ENCODE results near the gene ZNF420.
"Not testable (repeated sequence)": the region's sequence is repeated elsewhere in the genome, so short reads cannot be mapped to it uniquely, and the experiment has no call there.

ZNF420 gene

DNA sequence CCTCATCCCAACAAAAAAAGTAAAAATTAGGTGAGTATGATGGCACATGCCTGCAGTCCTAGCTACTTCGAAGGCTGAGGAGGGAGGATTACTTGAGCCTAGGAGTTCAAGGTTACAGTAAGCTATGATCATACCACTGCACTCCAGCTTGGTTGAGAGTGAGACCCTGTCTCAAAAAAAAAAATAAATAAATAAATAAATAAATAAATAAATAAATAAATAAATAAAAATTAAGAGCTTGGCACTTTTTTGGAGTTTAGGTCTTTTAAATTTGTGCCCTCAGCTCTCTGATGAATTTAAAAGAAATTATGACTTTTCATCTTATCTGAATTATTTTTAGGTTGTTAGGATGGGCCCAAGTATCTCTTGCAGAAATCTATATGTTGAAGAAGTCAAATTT lies 8.9 kb downstream of the ZNF420 start:
- Histone ChIP-seq H3K4me1 (ENCODE audit: low read length) (no peaks in the 10 kb centered on the region), H3K27ac (ENCODE audit: low read length) (no peak overlapping the region), H3K4me3 (ENCODE audit: low read length) (no peak overlapping the region), H3K4me2 (ENCODE audit: low read length) (no peak overlapping the region), H3K9me3 (ENCODE audit: insufficient read depth, low read length) (peaks cover 52% of the 10 kb centered on the region), H3K27me3 (ENCODE audit: low read depth, low read length) (no peaks in the 10 kb centered on the region), H3K36me3 (replicated peaks; ENCODE audit: low read depth, low read length) (peaks cover 72% of the 10 kb centered on the region), H2AFZ (ENCODE audit: low read depth, low read length) (no peak overlapping the region), H3K9ac (ENCODE audit: low read length) (no peak overlapping the region), H4K20me1 (ENCODE audit: insufficient read depth, low read length) (no peaks in the 10 kb centered on the region), H3K79me2 (ENCODE audit: low read length) (peaks cover 34% of the 10 kb centered on the region)
- TF ChIP-seq EZH2phosphoT487 (IDR thresholded peaks at IDR 0.05; ENCODE audit: low read depth): no peak

DNA sequence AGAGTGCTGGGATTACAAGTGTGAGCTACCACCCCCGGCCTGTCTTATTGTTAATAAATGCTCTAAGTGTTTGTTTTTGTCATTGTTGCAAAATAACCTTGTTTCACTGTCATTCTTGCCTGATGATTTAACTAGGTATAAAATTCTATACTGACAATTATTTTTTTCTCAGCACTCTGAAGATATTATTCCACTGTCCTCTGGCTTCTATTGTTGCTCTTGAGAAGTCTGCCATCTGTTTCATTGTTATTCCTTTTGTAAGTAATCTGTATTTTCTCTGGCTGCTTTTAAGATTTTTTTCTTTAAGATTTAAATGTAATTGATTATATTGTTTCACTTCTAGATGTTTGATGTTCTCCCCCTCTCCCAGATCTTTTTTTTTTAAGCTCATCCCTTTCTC lies 17.6 kb downstream of the ZNF420 start:
- Histone ChIP-seq H4K20me1 (ENCODE audit: insufficient read depth, low read length) (no peaks in the 10 kb centered on the region), H3K27ac (ENCODE audit: low read length) (no peak overlapping the region), H3K4me1 (ENCODE audit: low read length) (no peaks in the 10 kb centered on the region), H3K4me3 (ENCODE audit: low read length) (no peak overlapping the region), H3K9me3 (ENCODE audit: insufficient read depth, low read length) (peaks cover 8% of the 10 kb centered on the region), H3K9ac (ENCODE audit: low read length) (no peak overlapping the region), H3K79me2 (ENCODE audit: low read length) (no peaks in the 10 kb centered on the region), H3K27me3 (ENCODE audit: low read depth, low read length) (no peaks in the 10 kb centered on the region), H3K4me2 (ENCODE audit: low read length) (no peak overlapping the region), H3K36me3 (replicated peaks; ENCODE audit: low read depth, low read length) (peaks cover 85% of the 10 kb centered on the region), H2AFZ (ENCODE audit: low read depth, low read length) (no peak overlapping the region)
- no peak for TF ChIP-seq EZH2phosphoT487 (IDR thresholded peaks at IDR 0.05; ENCODE audit: low read depth)
- TF ChIP-seq, protein P1, sequence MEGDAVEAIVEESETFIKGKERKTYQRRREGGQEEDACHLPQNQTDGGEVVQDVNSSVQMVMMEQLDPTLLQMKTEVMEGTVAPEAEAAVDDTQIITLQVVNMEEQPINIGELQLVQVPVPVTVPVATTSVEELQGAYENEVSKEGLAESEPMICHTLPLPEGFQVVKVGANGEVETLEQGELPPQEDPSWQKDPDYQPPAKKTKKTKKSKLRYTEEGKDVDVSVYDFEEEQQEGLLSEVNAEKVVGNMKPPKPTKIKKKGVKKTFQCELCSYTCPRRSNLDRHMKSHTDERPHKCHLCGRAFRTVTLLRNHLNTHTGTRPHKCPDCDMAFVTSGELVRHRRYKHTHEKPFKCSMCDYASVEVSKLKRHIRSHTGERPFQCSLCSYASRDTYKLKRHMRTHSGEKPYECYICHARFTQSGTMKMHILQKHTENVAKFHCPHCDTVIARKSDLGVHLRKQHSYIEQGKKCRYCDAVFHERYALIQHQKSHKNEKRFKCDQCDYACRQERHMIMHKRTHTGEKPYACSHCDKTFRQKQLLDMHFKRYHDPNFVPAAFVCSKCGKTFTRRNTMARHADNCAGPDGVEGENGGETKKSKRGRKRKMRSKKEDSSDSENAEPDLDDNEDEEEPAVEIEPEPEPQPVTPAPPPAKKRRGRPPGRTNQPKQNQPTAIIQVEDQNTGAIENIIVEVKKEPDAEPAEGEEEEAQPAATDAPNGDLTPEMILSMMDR (IDR thresholded peaks at IDR 0.05; ENCODE audit: low read depth, low read length): no peak

DNA sequence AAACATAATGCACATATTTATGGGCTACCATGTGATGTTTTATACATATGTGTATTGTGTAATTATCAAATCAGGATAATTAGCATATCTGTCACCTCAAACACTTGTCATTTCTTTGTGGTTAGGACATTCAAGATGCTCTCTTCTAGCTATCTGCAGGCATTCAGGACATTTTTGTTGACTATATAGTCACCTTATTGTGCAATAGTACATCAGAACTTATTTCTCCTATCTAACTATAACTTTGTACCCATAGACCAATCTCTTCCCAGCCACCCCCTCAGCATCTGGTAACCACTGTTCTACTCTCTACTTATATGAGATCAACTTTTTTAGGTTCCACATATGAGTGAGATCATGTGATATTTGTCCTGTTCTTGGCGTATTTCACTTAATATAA lies 20.3 kb downstream of the ZNF420 start:
- no peaks in the 10 kb centered on the region for H3K79me2 ChIP-seq (ENCODE audit: low read length)
- peaks cover 17% of the 10 kb centered on the region for H3K9me3 ChIP-seq (ENCODE audit: insufficient read depth, low read length)
- no peak overlapping the region for H3K4me2 ChIP-seq (ENCODE audit: low read length)
- no peaks in the 10 kb centered on the region for H3K4me1 ChIP-seq (ENCODE audit: low read length)
- no peak overlapping the region for H3K4me3 ChIP-seq (ENCODE audit: low read length)
- no peaks in the 10 kb centered on the region for H4K20me1 ChIP-seq (ENCODE audit: insufficient read depth, low read length)
- no peak overlapping the region for H3K9ac ChIP-seq (ENCODE audit: low read length)
- TF ChIP-seq, protein P1 (IDR thresholded peaks at IDR 0.05; ENCODE audit: low read depth, low read length): no peak
- TF ChIP-seq EZH2phosphoT487 (IDR thresholded peaks at IDR 0.05; ENCODE audit: low read depth): no peak
- no peaks in the 10 kb centered on the region for H3K27me3 ChIP-seq (ENCODE audit: low read depth, low read length)
- no peak overlapping the region for H2AFZ ChIP-seq (ENCODE audit: low read depth, low read length)
- H3K27ac ChIP-seq (ENCODE audit: low read length): no peak overlapping the region
- peaks cover 85% of the 10 kb centered on the region for H3K36me3 ChIP-seq (replicated peaks; ENCODE audit: low read depth, low read length)

DNA sequence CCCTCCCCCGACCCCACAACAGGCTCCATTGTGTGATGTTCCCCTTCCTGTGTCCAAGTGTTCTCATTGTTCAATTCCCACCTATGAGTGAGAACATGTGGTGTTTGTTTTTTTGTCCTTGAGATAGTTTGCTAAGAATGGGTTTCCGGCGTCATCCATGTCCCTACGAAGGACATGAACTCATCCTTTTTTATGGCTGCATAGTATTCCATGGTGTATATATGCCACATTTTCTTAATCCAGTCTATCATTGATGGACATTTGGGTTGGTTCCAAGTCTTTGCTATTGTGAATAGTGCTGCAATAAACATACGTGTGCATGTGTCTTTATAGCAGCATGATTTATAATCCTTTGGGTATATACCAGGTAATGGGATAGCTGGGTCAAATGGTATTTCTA lies 25.9 kb downstream of the ZNF420 start:
- H3K27ac ChIP-seq (ENCODE audit: low read length); H3K4me2 ChIP-seq (ENCODE audit: low read length); H3K9ac ChIP-seq (ENCODE audit: low read length); H4K20me1 ChIP-seq (ENCODE audit: insufficient read depth, low read length); H3K27me3 ChIP-seq (ENCODE audit: low read depth, low read length); H3K79me2 ChIP-seq (ENCODE audit: low read length); H2AFZ ChIP-seq (ENCODE audit: low read depth, low read length); H3K4me3 ChIP-seq (ENCODE audit: low read length); H3K4me1 ChIP-seq (ENCODE audit: low read length): not testable (repeated sequence)
- H3K36me3 ChIP-seq (replicated peaks; ENCODE audit: low read depth, low read length): peaks cover 54% of the 10 kb centered on the region
- H3K9me3 ChIP-seq (ENCODE audit: insufficient read depth, low read length): peaks cover 18% of the 10 kb centered on the region

DNA sequence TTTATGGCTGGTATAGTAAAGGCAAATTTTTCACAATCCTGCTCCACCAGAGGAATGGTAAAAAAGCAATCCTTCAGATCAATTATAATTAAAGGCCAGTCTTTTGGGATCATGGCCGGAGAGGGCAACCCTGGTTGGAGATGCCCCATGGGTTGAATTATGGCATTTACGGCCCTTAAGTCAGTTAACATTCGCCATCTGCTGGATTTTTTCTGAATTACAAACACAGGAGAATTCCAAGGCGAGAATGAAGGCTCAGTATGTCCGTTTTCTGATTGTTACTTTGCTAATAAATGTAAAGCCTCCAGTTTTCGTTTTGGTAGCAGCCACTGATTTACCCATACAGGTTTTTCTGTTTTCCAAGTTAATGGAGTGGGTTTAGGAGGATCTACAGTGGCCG lies 33.5 kb downstream of the ZNF420 start:
- not testable (repeated sequence) for H3K27ac ChIP-seq (ENCODE audit: low read length); H3K4me1 ChIP-seq (ENCODE audit: low read length); H3K9ac ChIP-seq (ENCODE audit: low read length); H3K4me3 ChIP-seq (ENCODE audit: low read length); H3K27me3 ChIP-seq (ENCODE audit: low read depth, low read length); H2AFZ ChIP-seq (ENCODE audit: low read depth, low read length); H3K79me2 ChIP-seq (ENCODE audit: low read length); H3K4me2 ChIP-seq (ENCODE audit: low read length); H4K20me1 ChIP-seq (ENCODE audit: insufficient read depth, low read length)
- peaks cover 34% of the 10 kb centered on the region for H3K36me3 ChIP-seq (replicated peaks; ENCODE audit: low read depth, low read length)
- TF ChIP-seq, protein P1 (IDR thresholded peaks at IDR 0.05; ENCODE audit: low read depth, low read length): peak; percentile 31
- H3K9me3 ChIP-seq (ENCODE audit: insufficient read depth, low read length): peaks cover 34% of the 10 kb centered on the region
